Hematopoietic multipotent progenitor cell treated with erythropoietin and hydrocortisone succinate and interleukin-3 and kit ligand, for 15 days (in vitro differentiated cells): Measurements from ENCODE around the gene LPGAT1.

Experiments
- DNase-seq: peaks from one replicate; pipeline ENCODE4 v3.0.0-alpha.2; 2015; ENCODE audit warnings: low spot score

The LPGAT1 gene

DNA sequence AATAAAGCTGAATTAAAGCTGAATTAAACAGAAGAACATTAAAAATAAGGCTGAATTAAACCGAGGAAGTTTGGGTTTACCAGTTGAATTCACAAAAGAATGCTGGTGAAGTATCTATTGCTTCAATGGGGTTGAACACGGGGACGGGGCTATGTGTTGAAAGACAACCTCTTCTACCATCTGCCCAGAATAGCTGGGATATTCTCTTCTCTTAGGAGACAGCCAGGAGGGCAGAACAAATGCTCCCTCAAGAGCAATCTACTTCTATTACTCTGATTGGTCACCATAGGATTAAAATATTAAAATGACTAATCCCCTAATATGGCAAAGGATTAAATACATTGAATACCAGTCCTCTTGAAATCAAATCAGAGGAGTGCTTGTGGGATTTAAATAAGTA is 68.4 kb downstream of the LPGAT1 start:
- DNase-seq: no peak

DNA sequence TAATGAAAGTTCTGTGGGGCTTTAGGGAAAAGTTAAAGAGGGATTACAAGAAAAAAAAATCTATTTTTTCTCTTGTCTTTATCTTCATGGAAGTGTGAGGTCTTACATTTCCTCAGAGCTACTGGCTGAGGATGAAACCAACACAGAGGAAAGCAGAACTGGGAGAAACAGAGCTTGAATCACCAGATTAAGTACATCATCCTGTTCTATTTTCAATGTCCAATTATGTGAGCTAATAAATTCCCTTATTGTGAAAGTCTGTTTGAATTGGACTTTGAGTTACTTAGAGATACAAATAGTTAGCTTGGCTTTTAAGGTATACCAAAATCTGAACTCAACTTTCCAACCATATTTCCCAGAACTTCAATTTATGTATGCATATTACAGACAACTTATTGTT is 69.2 kb downstream of the LPGAT1 start:
- DNase-seq: no peak

DNA sequence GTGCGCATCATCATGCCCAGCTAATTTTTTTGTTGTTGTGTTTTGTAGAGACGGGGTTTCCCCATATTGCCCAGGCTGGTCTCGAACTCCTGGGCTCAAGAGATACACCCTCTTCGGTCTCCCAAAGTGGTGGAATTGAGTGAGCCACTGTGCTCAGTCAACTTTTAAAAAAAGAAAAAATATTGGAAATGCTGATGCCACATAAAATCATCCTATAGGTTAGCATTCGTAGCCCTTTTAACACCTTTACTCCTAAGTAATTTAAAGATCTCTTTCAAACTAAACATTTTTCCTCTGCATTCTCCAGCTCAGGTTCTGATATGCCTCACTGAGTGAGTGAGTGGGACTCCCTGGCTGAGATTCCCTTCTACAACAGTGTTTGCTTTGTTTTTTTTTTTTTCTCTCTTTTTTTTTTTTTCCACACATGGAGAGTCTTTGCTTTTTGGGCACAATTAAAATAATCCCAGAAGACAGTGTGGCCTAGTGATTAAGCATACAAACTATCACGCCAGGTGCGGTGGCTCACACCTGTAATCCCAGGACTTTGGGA is 74.0 kb downstream of the LPGAT1 start:
- DNase-seq: no peak

DNA sequence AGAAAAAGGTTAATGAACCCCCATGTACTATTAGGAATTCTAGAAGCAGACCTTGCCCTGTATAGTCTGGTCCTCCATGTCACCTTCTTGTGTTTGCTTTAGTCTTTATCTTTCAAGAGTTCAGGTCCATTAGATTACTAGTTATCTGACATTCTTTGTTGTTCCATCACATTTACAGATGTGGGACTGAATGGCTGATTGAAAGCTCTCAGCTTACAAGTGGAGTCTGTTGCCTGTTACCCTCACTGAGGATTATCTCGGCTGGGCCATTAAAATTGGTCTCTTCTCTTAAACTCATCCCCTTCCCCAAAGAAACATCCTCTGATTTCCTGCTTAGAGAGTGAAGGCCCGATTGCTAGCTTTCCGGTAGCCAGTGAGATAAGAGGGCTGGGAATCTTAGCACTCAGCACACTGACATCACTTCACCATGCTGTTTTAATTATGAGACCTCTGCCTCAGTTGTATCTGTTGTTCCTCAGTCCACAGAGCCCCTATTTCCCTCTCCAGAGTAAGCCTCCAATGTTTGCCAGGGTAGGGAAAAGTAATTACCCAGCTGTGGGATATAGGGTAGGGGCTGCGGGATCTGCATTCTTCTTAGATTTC is 76.8 kb downstream of the LPGAT1 start:
- no peak for DNase-seq

DNA sequence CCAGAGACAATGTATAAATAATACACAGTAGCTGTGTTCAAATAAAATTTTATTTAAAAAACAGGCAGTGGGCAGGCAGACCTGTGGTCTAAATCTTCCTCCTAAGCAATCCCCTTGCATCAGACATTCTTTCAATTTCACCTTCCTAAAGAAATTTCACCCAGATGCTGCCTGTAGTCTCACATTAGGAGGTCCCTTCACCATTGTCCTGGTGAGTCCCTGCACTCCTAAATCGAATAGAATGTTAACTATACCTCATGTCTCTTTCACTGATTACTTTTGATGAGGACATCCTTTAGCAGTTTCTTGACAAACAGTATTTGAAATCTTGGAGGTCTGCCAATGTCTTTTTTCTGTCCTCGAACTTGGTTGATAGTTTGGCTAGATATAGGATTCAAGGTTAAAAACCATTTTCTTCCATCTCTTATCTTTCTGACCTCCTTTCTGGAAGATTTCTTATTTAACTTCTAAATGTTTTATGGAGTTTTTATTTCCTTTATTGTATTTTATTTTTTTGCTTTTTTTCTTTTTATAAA is 77.5 kb downstream of the LPGAT1 start:
- no peak for DNase-seq

DNA sequence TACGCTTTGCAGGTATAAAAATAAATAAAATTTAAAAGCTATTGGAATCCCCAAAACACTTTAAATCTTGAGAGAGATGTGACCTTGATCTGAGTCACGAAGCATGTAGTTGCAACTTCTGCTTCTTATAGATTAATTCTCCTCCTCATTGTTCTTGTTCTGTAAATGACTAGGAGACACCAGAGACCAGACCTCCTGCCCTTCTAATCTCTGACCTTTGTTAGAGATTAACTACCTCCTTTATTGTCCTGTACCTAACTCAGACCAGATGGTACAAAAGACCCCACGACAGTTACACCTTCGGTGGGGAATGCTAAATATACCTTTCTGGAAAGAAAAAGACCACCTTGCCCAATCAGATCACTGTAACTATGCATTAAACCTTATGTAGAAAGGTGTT is 78.2 kb downstream of the LPGAT1 start:
- no peak for DNase-seq

DNA sequence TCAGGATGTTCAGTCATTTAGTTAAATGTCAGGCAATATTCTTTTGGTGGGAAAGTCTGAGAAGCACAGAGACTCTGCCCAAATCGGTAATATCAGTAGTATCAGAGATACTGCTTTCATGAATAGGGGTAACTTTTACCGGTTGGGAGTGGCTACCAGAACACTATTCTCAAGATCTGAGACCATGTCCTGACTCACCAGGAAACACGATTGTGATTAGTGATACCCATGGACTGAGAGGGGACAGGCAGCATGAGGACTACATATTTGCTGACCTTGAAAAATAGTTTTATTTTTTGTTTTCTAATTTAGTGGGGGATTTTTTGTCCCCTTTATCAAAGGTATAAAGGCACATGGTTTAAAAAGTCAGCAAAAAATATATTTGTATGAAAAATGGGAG is 79.1 kb downstream of the LPGAT1 start:
- DNase-seq: no peak

DNA sequence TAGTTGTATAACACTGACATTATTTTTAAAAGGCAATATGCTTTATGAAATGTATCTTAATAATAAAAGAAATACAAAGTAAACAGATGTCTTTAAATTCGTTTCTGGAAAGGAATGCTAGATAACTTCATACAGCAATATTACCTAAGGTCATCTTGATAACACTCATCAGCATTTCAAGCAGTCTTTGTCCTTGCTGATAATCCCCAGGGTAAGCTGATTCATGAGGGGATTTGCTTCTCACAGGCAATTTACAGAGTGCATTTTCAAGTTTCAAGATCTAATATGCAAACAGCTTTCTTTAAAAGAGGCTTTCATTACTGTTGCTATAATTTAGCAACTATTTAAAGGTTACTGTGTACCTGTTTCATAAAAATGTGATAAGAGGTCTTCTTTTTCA is 80.0 kb downstream of the LPGAT1 start:
- DNase-seq: no peak

DNA sequence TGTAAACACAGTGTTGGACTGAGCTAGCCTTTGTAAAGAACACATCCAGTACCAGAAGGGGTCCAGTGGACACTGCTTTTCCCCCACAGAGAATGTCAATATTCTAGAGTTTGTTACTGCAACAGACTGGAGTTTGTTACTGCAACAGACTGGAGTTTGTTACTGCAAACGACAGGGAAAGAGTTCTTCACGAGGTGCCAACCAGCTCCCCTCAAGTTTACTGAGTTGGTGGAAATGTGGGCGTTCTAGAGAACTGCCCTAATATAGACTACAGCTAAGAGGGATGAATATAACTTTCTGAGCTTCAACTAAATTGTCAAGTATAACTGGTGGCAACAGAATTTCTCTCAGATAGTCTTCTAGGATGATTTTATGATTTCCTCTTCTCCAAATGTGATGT is 81.3 kb downstream of the LPGAT1 start:
- DNase-seq: no peak

DNA sequence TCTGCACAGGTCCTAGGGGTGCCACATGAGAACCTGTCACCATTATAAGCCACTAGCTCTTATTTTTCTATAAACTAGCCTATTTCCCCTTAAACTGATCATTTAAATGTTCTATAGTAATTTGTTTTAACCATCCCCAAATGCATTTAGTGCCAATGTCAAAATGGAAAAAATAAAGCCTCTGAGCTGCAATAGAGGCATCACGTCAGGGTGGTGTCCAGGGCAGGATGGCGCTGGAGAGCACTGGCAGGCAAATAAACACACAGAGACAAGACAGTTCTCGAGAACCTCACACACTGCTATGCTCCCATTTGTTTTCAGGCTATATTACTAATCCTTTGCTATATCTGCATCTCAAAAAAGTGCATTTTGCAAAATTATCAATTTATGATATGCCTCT is 81.8 kb downstream of the LPGAT1 start:
- no peak for DNase-seq

DNA sequence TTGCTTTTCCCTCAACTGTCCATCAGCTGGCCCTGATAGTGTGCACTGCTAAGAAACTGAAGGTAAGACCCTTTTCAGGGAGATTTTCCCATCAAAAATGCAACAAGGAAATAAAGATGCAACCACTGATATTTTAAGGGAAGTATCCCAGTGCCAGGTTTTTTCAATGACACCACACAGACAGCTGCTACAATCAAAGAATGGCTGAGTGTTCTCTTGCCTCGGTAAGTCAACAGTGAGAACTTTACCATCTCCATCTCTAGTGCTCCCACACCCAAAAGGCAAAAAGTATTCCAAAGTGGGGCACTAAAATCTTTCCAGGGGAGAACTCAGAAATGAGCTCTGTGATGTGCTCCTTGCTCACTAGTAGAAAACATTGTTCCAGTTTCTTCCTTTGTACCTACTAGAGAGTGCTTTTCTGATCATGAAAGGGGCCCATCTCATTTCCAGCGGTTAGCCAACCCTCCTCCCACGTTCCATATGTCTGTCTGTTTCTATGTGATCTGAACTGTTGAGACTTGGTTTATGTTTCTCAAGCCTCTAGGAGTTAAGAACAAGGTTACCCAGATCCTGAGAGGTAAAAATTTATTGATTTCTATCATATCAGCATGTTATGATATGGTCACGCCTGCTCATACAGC is 87.6 kb downstream of the LPGAT1 start:
- DNase-seq: no peak

DNA sequence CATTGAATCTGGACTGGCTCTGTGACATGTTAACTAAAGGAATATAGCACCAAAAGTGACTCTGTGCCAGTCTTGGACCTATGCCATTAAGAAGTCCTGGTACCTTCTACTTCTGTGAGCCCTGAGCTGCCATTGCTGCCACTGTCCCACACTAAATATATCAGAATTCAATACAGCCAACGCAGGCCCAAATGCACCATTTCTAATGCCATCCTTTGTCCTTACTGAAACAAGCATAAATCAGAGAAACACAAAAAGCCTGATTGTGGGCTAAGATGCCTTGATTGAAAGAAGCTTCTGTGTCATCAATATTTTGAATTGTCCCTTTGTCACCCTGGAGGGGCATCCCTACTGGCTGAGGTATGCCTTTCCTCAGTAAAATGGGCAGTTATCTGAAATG is 88.3 kb downstream of the LPGAT1 start:
- DNase-seq: no peak

DNA sequence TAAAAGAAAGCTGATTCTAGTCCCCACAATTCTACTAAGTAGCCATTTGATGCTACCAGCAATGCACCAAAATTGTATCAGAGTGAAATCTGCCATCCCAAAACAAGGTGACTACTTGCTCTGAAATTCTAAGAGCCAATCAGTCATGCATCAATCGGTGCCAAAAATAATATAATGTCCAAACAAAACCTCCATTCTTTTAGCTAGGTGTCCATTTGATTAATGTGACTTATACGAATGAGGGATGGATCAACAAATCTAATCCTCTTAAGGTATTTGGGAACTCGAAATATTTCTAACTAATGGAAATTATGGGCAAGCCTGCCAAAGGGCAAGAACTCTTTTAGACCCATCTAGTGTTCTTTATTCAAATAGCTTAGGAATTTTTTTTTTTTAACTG is 88.8 kb downstream of the LPGAT1 start:
- no peak for DNase-seq

DNA sequence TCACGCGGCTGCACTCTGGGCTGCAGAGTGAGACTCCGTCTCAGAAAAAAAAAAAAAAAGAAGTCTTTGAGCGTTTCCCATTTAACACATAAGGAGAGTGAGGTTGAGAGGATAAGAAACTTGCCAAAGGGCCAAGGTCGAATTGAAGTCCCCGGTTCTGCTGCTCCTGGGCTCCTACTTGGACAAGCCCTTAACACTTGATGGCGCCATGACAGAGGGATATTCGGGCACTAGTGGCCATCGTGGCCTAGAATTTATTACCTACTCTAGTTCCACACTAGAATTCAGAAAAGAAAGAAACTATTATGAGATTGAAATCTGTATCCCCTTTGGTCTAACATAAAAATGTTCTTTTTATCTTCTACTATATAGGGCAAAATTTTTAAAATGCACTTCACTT is 89.4 kb downstream of the LPGAT1 start:
- DNase-seq: no peak

DNA sequence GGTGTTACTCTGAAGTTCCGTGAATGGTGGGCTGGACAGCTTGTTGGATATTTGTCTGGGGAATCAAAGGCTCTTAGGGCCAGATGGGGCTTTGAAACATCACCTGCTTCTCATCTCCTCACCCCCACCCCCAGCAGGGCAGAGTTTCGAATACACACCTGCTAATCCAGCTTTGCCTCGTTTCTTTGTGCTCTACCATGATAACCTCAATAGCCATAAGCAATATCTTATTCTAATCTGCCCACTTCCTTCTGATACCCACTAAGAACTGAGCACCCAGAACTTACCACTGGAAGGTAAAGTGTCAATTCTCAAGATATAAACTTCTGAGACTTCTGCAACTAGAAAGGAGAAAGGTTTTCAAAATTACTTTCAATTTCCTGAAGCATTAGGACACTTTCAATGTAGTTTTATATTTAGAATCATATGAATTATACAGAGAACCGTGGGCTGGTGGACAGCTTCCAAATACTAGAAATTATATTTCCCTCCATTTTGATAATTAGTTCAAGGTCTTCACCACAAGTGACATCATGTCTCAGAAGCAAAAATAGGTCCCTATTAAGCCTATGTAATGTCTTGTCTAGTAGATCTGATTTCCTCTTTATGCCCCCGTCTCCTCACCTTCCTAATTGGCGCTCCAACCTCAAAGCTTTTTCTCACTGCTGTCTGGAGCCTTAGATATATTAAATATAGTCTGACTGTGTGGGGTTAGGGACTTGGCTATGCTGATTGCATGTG is 90.7 kb downstream of the LPGAT1 start:
- DNase-seq: no peak

DNA sequence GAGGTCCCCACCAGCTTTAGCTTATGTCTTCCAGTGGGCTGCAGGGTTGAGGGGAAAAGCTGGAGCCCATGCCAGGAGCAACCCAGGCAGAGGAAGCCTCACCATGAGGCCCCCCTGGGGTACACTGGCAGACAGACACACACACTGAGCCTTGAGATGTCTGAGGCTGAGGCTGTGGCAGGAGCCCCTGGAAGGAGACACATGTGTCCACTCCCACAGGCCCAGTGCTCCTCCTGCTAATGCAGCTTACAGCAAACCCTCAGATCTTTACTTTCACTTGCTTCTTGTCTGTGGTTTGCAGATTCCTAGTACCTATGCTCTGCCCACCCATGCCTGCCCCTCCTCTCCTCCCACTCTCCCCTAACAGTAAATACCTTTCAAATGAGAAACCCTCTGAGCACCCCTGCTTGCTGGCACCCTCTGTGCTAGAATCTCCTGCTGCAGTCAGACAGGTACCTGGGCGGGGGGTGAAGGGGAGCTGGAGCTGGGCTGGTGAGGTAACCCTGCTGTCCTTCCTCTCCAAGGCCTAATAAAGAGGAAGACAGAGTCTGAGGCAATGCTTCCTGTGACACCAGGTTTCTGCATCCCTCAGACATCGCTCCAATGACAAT is 91.8 kb downstream of the LPGAT1 start:
- no peak for DNase-seq

DNA sequence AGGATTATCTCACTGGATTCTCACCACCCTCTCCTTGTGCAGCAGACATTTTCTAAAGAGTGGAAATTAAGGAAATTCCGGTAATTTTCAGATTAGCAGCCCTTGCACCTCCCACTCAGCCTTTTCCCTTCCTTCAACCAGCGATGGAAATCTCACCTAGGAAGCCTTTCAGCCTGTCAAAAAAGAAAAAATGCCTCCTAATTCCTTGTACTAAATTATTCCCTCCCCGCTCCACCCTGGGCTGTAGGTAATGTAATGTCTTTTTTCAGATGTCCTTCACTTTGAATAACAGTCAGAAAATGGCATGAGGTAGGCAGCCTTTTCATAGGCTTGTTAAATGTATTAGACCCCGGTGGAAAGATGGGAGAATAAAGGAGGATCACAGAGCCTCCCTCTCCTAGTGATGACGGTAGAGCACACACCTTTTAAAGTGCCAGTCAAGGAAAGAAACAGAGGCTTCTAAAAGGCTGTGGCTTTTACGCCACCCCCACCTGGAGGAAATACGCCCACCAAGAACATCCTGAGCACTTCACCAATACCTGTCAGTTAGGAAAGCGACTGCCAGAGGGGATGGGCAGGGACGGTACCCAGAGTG is 92.4 kb downstream of the LPGAT1 start:
- DNase-seq: no peak

DNA sequence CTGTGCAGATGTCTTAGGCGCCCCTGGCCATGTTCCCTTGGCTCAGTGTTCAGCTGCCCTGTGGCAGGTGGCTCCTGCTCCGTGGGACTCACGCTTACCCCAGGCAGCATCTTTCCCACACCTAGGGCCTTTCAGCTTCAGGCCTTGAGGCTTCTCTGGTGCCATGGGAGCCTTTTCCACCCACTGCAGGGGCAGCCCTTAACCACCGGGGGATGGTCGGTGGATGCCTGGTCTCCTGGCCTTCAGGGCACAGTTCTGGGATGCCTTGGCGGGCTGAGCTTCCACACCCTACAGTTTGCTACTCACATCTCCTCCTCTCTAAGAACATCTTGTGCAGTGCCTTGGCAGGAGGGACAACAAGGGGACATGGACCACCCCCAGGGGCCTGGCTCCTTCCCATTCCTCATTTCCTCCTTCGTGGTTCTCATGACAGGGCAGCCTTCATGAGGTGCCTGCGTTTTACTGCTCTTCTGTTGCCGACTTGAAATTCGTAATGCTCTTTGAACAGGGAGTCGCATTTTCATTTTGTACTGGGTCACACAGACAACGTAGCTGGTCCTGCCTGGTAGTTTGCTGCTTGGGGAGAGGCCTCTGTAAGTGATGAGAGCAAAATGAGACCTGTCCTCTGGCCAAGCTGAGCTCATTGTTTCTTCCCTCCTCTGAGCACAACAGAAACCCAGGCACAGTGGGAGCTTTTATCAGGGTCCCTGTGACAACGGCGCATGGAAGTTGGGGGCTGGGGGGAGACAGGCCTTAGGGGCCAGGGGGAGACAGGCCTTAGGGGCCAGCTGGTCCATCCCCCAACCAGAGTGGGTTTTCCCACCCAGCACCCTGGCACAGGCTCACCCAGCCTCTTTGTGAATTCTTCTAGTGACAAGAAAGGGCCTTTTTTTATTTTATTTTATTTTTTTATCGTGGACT is 93.2 kb downstream of the LPGAT1 start:
- DNase-seq: no peak

DNA sequence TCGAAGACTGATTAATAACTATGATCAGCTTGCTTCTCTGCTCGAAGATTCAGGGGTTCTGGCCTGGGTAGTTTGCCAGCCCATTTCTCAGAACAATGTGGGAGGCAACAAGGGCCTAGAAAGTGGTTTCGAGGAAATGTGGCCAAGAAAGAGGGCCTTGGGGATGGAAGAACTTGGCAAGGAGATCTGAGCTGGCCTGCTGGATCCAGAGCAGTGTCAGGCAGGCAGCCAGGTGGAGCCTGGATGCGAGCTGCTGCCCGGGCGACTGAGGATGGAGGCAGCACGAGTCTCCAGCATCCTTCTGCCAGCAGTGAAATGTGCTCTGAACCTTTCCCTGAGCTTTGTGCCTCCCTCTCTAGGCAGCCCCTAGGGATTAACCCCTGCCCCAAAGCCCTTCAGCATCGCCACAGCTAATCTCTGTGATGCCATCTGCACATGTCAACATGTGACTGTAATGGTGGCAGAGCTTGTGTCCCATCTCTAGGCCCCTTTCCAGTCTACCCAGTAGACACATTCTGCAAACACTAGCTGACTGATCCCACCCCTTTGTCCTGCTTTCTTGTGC is 94.1 kb downstream of the LPGAT1 start:
- DNase-seq: no peak

DNA sequence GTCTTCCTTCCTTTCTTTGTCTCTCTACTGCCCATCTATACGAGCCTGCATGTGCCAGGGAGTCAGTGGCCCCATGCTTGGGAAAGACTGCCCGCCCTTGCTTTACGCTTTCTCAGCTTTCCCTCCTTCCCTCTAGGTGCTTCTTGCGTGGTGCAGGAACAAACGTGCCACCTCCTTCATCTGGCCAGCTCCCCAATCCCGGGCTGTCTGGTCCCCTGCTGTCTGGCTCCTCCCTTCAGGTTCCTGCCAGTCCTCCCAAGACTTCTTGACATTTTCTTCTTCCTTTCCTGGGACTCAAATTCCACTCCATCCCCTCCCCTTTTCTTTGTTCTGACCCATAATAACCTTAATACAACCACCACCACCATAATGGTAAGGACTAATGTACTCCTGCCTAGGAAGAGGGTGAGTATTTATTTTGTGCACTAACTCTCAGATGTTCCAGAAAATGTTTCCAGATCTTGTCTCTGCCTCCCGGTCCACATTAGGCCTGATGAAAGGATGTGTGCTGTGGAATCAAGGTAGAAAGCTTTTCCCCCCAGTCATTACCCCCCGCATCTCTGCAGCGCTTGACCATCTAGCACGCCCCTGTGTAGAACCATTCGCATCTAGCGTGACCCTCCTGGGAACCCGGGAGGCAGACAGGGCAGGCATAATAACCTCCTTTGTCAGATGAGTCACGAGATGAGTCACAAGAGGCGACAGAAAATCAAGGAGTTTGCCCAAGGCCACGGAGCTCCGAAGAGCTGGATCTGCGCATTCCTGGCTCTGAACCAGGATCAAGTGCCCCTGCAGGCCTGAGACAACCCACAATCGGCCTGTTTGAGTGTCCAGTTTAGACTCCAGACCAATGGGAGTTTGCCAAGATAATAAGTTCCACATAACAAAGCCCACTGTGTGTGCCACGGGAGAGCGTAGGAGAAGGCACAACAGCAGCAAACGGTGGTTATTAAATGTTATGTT is 95.1 kb downstream of the LPGAT1 start:
- no peak for DNase-seq
